Ramos (cell line): ENCODE results near the gene PCDHA9.
"Not testable (repeated sequence)": the region's sequence is repeated elsewhere in the genome, so short reads cannot be mapped to it uniquely, and the experiment has no call there.

Experiments
- in situ Hi-C: fragments of 300-500 bp; cut with MboI; formaldehyde crosslinking; loops from one replicate; pipeline ENCODE4 v1.14.3; 2022; ENCODE audit warnings: low sequenced_read_pairs; ENCODE audit not compliant: unreplicated experiment

Gene PCDHA9

DNA sequence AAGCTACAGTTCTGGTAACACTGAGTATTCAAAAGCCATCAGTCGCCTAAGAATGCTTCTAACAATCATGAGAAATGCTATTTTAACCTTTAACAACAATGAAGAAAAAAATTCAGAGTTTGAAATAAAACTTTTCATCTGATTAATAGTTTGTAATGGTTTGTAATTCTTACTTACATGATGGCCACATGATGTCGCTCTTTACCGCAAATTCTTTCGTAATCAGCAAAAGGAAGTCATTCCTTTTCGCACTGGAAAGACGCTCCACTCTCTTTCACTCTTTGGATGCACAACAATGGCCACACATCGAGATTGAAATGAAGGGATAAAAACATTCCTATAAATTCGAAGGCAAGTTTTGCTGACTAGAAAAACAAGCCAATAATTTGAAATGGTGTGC is 14.2 kb upstream of the PCDHA9 start, which contains the start of gene PCDHA7:
TSS of gene PCDHA7 (plus strand) at position 277 of the 400 bp plus-strand sequence. CDS start at position 392, 115 bp downstream.
- in situ Hi-C loops: no loop called here

DNA sequence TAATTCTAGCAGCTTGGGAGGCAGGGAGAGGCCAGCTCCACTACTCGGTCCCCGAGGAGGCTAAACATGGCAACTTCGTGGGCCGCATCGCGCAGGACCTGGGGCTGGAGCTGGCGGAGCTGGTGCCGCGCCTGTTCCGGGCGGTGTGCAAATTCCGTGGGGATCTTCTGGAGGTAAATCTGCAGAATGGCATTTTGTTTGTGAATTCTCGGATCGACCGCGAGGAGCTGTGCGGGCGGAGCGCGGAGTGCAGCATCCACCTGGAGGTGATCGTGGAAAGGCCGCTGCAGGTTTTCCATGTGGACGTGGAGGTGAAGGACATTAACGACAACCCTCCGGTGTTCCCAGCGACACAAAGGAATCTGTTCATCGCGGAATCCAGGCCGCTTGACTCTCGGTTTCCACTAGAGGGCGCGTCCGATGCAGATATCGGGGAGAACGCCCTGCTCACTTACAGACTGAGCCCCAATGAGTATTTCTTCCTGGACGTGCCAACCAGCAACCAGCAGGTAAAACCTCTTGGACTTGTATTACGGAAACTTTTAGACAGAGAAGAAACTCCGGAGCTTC is 13.7 kb upstream of the PCDHA9 start:
- in situ Hi-C loops: not testable (repeated sequence)

DNA sequence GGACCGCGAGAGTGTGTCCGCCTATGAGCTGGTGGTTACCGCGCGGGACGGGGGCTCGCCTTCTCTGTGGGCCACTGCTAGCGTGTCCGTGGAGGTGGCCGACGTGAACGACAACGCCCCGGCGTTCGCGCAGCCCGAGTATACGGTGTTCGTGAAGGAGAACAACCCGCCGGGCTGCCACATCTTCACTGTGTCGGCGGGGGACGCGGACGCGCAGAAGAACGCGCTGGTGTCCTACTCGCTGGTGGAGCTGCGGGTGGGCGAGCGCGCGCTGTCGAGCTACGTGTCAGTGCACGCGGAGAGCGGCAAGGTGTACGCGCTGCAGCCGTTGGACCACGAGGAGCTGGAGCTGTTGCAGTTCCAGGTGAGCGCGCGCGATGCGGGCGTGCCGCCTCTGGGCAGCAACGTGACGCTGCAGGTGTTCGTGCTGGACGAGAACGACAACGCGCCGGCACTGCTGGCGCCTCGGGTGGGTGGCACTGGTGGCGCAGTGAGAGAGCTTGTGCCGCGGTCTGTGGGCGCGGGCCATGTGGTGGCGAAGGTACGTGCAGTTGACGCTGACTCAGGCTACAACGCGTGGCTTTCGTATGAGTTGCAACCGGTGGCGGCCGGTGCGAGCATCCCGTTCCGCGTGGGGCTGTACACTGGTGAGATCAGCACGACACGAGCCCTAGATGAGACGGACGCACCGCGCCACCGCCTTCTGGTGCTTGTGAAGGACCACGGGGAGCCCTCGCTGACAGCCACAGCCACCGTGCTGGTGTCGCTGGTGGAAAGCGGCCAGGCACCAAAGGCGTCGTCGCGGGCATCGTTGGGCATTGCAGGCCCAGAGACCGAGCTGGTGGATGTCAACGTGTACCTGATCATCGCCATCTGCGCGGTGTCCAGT is 12.3 kb upstream of the PCDHA9 start:
- in situ Hi-C loops: no loop called here

DNA sequence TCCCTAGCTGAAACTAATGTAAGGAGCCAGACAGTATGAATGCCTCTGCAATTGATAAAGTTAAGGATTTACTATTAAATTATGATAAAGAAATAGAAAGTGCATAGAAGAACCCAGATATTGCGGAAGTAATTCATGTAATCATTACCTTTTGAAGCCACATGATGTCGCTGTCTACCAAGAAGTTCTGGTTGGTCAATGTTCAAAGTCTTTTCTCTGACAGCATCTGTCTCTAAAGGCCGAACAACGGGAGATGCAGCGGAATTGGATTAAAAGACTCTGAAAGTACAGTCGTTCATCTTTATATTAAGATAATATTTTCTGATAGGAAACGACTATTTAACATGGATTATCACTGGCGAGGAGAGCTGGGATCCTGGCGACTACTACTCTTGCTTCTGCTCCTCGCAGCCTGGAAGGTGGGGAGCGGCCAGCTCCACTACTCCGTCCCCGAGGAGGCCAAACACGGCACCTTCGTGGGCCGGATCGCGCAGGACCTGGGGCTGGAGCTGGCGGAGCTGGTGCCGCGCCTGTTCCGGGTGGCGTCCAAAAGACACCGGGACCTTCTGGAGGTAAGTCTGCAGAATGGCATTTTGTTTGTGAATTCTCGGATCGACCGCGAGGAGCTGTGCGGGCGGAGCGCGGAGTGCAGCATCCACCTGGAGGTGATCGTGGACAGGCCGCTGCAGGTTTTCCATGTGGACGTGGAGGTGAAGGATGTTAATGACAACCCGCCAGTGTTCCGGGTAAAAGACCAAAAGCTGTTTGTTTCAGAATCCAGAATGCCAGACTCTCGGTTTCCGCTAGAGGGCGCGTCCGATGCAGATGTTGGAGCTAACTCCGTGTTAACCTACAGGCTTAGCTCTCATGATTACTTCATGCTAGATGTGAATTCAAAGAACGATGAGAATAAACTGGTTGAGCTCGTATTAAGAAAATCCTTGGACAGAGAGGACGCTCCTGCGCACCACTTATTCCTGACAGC is 6.9 kb upstream of the PCDHA9 start, which contains the start of gene PCDHA8:
TSS of gene PCDHA8 (plus strand) at position 210 of the 985 bp plus-strand sequence. CDS start at position 345, 135 bp downstream.
- in situ Hi-C loops: no loop called here

DNA sequence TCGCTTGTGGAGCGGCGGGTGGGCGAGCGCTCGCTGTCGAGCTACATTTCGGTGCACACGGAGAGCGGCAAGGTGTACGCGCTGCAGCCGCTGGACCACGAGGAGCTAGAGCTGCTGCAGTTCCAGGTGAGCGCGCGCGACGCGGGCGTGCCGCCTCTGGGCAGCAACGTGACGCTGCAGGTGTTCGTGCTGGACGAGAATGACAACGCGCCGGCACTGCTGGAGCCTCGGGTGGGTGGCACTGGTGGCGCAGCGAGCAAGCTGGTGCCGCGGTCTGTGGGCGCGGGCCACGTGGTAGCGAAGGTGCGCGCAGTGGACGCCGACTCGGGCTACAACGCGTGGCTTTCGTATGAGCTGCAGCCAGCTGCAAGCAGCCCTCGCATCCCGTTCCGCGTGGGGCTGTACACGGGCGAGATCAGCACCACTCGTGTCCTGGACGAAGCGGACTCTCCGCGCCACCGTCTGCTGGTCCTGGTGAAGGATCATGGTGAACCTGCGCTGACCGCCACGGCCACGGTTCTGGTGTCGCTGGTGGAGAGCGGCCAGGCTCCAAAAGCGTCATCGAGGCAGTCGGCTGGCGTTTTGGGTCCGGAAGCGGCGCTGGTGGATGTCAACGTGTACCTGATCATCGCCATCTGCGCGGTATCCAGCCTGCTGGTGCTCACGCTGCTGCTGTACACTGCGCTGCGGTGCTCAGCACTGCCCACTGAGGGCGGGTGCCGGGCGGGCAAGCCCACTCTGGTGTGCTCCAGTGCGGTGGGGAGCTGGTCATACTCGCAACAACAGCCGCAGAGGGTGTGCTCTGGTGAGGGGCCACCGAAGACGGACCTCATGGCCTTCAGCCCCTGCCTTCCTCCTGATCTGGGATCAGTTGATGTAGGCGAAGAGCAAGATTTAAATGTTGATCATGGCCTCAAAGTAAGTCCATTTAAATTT is 5.1 kb upstream of the PCDHA9 start:
- in situ Hi-C loops: no loop called here

DNA sequence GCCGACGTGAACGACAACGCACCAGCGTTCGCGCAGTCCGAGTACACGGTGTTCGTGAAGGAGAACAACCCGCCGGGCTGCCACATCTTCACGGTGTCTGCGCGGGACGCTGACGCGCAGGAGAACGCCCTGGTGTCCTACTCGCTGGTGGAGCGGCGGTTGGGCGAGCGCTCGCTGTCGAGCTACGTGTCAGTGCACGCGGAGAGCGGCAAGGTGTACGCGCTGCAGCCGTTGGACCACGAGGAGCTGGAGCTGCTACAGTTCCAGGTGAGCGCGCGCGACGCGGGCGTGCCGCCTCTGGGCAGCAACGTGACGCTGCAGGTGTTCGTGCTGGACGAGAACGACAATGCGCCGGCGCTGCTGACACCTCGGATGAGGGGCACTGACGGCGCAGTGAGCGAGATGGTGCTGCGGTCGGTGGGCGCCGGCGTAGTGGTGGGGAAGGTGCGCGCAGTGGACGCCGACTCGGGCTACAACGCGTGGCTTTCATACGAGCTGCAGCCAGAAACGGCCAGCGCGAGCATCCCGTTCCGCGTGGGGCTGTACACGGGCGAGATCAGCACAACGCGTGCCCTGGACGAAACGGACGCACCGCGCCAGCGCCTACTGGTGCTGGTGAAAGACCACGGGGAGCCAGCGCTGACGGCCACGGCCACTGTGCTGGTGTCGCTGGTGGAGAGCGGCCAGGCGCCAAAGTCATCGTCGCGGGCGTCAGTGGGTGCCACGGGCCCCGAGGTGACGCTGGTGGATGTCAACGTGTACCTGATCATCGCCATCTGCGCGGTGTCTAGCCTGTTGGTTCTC is 1.9 kb downstream of the PCDHA9 start:
- in situ Hi-C loops: loop anchor here (10.0 kb wide), 1 partner anchor 195 kb away; no protein-coding TSS in a partner anchor

DNA sequence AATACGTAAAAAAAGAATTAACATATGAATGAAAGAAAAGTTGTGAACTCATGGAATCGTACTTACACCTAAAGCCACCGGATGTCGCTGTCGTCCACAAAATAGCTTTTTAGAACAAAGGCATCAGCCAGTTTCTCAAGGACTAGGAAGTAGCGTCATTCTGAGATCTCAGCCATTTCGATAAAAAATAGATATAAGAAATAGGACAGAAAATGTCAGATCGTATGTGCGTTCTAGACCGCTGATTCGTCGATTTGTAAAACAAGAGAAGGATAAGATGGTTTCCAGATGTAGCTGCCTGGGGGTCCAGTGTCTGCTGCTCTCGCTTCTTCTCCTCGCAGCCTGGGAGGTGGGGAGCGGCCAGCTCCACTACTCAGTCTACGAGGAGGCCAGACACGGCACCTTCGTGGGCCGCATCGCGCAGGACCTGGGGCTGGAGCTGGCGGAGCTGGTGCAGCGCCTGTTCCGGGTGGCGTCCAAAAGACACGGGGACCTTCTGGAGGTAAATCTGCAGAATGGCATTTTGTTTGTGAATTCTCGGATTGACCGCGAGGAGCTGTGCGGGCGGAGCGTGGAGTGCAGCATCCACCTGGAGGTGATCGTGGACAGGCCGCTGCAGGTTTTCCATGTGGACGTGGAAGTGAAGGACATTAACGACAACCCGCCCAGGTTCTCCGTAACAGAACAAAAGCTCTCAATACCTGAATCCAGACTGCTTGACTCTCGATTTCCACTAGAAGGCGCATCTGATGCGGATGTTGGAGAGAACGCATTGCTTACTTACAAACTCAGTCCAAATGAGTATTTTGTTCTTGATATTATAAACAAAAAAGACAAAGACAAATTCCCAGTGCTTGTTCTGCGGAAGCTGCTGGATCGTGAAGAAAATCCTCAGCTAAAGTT is 7.8 kb downstream of the PCDHA9 start, which contains the start of gene PCDHA10:
TSS of gene PCDHA10 (plus strand) at position 126 of the 903 bp plus-strand sequence. CDS start at position 278, 152 bp downstream.
- in situ Hi-C loops: loop anchor here (10.0 kb wide), 1 partner anchor 189 kb away; no protein-coding TSS in a partner anchor

DNA sequence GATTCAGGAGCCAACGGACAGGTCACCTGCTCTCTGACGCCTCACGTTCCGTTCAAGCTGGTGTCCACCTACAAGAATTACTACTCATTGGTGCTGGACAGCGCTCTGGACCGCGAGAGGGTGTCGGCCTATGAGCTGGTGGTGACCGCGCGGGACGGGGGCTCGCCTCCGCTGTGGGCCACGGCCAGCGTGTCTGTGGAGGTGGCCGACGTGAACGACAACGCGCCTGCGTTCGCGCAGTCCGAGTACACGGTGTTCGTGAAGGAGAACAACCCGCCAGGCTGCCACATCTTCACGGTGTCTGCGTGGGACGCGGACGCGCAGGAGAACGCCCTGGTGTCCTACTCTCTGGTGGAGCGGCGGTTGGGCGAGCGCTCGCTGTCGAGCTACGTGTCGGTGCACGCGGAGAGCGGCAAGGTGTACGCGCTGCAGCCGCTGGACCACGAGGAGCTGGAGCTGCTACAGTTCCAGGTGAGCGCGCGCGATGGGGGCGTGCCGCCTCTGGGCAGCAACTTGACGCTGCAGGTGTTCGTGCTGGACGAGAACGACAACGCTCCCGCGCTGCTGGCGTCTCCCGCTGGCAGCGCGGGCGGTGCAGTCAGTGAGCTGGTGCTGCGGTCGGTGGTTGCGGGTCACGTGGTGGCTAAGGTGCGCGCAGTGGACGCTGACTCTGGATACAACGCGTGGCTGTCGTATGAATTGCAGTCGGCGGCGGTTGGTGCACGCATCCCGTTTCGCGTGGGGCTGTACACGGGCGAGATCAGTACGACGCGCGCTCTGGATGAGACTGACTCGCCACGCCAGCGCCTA is 9.2 kb downstream of the PCDHA9 start:
- in situ Hi-C loops: loop anchor here (10.0 kb wide), 1 partner anchor 187 kb away; no protein-coding TSS in a partner anchor

DNA sequence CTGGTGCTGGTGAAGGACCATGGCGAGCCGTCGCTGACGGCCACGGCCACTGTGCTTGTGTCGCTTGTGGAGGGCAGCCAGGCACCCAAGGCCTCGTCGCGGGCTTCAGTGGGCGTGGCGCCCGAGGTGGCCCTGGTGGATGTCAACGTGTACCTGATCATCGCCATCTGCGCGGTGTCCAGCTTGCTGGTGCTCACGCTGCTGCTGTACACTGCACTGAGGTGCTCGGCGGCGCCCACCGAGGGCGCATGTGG is 9.7 kb downstream of the PCDHA9 start:
- in situ Hi-C loops: loop anchor here (10.0 kb wide), 1 partner anchor 187 kb away; no protein-coding TSS in a partner anchor

DNA sequence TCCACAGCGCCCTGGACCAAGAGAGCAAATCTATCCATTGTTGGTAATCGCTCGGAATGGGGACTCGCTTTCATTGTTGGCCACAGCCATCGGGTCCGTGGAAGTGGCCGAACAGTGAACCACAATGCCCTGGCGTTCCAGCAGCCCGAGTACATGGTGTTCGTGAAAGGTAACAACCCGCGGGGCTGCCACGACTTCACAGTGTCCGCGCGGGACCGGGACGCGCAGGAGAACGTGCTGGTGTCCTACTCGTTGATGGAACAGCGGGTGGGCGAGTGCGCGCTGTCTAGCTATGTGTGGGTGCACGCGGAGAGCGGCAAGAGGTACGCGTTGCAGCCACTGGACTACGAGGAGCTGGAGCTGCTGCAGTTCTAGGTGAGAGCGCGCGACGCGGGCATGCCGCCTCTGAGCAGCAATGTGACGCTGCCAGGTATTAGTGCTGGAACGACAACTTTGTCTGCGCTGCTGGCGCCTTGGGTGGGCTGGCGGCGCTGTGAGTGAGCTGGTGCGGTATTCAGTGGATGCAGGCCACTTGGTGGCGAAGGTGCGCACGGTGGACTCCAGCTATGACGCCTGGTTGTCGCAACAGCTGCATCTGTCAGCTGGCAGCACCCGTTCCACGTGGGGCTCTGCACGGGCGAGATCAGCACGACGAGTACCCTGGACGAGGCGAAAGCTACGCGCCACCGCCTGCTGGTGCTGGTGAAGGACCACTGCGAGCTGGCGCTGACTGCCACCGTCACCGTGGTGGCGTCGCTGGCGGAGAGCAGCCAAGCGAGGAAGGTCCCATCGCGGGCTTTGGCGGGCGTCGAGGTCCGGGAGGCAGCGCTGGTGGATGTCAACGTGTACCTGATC is 14.5 kb downstream of the PCDHA9 start:
- in situ Hi-C loops: no loop called here

DNA sequence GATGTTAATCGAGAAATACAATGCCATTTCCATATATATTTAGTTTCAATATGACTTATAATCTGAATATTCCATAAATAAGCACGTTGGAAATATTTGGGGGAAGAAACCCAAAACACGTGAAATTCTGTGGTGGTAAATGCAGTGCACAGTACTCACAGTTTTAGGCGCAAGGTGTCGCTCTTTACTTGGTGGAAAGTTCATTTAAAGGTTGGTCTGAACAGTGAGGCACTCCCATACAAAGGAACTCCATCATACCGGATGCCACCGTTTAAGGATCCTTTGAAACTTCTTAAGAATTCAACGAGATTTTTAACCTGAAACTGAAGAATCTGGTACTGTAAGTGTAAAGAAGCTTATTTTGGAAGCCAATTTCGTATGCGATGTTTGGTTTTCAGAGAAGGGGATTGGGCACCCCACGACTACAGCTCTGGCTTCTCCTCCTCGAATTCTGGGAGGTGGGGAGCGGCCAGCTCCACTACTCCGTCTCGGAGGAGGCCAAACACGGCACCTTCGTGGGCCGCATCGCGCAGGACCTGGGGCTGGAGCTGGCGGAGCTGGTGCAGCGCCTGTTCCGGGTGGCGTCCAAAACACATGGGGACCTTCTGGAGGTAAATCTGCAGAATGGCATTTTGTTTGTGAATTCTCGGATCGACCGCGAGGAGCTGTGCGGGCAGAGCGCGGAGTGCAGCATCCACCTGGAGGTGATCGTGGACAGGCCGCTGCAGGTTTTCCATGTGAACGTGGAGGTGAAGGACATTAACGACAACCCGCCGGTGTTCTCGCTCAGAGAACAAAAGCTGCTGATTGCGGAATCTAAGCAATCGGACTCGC is 20.8 kb downstream of the PCDHA9 start, which contains the start of gene PCDHA11:
TSS of gene PCDHA11 (plus strand) at position 237 of the 834 bp plus-strand sequence. CDS start at position 384, 147 bp downstream.
- in situ Hi-C loops: no loop called here

DNA sequence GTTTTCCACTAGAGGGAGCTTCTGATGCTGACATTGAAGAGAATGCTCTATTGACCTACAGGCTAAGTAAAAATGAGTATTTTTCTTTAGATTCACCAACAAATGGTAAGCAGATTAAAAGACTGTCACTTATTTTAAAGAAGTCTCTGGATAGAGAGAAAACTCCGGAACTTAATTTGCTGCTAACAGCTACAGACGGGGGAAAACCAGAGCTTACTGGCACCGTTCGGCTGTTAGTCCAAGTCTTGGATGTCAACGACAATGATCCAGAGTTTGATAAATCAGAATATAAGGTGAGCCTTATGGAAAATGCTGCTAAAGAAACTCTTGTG is 21.3 kb downstream of the PCDHA9 start:
- in situ Hi-C loops: no loop called here

DNA sequence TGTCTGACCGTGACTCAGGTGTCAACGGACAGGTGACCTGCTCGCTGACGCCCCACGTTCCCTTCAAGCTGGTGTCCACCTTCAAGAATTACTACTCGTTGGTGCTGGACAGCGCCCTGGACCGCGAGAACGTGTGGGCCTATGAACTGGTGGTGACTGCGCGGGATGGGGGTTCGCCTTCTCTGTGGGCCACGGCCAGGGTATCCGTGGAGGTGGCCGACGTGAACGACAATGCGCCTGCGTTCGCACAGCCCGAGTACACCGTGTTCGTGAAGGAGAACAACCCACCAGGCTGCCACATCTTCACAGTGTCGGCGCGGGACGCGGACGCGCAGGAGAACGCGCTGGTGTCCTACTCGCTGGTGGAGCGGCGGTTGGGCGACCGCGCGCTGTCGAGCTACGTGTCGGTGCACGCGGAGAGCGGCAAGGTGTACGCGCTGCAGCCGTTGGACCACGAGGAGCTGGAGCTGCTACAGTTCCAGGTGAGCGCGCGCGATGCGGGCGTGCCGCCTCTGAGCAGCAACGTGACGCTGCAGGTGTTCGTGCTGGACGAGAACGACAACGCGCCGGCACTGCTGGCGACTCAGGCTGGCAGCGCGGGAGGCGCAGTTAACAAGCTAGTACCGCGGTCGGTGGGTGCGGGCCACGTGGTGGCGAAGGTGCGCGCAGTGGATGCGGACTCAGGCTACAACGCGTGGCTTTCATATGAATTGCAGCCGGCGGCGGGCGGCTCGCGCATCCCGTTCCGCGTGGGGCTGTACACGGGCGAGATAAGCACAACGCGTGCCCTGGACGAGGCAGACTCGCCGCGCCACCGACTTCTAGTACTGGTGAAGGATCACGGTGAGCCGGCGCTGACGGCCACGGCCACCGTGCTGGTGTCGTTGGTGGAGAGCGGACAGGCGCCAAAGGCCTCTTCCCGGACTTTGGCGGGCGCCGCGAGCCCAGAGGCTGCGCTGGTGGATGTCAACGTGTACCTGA is 22.3 kb downstream of the PCDHA9 start:
- in situ Hi-C loops: no loop called here
